B cell (primary cell): ENCODE measurements around the gene DDX20. TPM values are rescaled to one million over a fixed set of nuclear protein-coding genes. Genes with fewer than 3 reads are reported as not detected.

Experiments
- ATAC-seq: fragments of 200-7000 bp; cut with Tn5 transposase; one replicate; pipeline ENCODE4 v1.10.0; 2021; ENCODE audit warnings: low read depth, mild to moderate bottlenecking, moderate number of reproducible peaks, moderate library complexity
- CTCF ChIA-PET: fragments of 350-600 bp; sonication (Branson Sonifier 250); formaldehyde crosslinking; loops from one replicate; lab custom pipeline; 2021; ENCODE audit warnings: antibody characterized with exemption, inconsistent platforms; lab: Charles Lee
- POLR2A ChIA-PET: fragments of 350-600 bp; sonication (Branson Sonifier 250); formaldehyde crosslinking; loops from one replicate; lab custom pipeline; 2021; ENCODE audit warnings: antibody characterized with exemption; lab: Charles Lee
- DNase-seq: peaks from one replicate; pipeline ENCODE4 v3.0.0; 2013
- H2AFZ ChIP-seq: 2 replicates; pipeline ENCODE4 v1.6.1; 2012; ENCODE audit warnings: mild to moderate bottlenecking, low read depth, low read length; ENCODE audit not compliant: insufficient read depth, poor library complexity, severe bottlenecking
- H3K27ac ChIP-seq, 2 donors: 1 replicate in 1 of 2; 2 replicates in 1 of 2; pipeline ENCODE4 v1.5.1; 2012 to 2013; ENCODE audit warnings: low read length in 2 of 2, mild to moderate bottlenecking in 2 of 2, moderate library complexity in 1 of 2
- H3K27me3 ChIP-seq, 4 experiments: fragments of 200-600 bp in 1 of 4; sonication (generic) in 1 of 4; replicated peaks in 1 of 4; 1 replicate in 2 of 4; 2 replicates in 2 of 4; pipeline versions ENCODE4 v1.6.1 to v1.7.0; 2013 to 2016; ENCODE audit warnings: low read length in 3 of 4, mild to moderate bottlenecking in 2 of 4, mixed read lengths in 1 of 4, moderate library complexity in 1 of 4; ENCODE audit not compliant: insufficient read depth in 4 of 4, control insufficient read depth in 3 of 4; ENCODE audit errors: control extremely low read depth in 1 of 4
- H3K36me3 ChIP-seq, 2 experiments: replicated peaks in 1 of 2; 1 replicate in 1 of 2; 2 replicates in 1 of 2; pipeline versions ENCODE4 v1.6.1 to v1.7.1; 2013; ENCODE audit warnings: low read length in 1 of 2; ENCODE audit not compliant: insufficient read depth in 2 of 2, control insufficient read depth in 1 of 2; ENCODE audit errors: control extremely low read depth in 1 of 2, extremely low read depth in 1 of 2
- H3K4me1 ChIP-seq, 2 donors: fragments of 200-600 bp in 1 of 2; sonication (generic) in 1 of 2; 1 replicate in 1 of 2; 2 replicates in 1 of 2; pipeline versions ENCODE4 v1.5.1 to v1.6.1; 2013 to 2017; ENCODE audit warnings: low read length in 2 of 2; ENCODE audit not compliant: control insufficient read depth in 2 of 2, insufficient read depth in 2 of 2
- H3K4me2 ChIP-seq: replicated peaks from 2 replicates; pipeline ENCODE3; 2012; ENCODE audit warnings: mild to moderate bottlenecking, low read depth, low read length; ENCODE audit not compliant: poor library complexity, severe bottlenecking
- H3K4me3 ChIP-seq, 5 experiments: fragments of 200-600 bp in 1 of 5; sonication (generic) in 1 of 5; 1 replicate in 3 of 5; 2 replicates in 2 of 5; pipeline versions ENCODE4 v1.5.1 to v1.7.0; 2011 to 2016; ENCODE audit warnings: low read length in 4 of 5, mild to moderate bottlenecking in 4 of 5, low read depth in 2 of 5, control low read depth in 1 of 5, moderate library complexity in 1 of 5; ENCODE audit not compliant: insufficient read depth in 1 of 5; ENCODE audit errors: control extremely low read depth in 1 of 5, extremely low read depth in 1 of 5
- H3K79me2 ChIP-seq: fragments of 200-600 bp; sonication (generic); one replicate; pipeline ENCODE4 v1.6.0; 2016; ENCODE audit warnings: low read length; ENCODE audit not compliant: control insufficient read depth, insufficient read depth
- H3K9ac ChIP-seq: fragments of 200-600 bp; sonication (generic); 2 replicates; pipeline ENCODE4 v1.6.1; 2017; ENCODE audit warnings: mild to moderate bottlenecking, low read length, moderate library complexity
- H3K9me3 ChIP-seq, 3 donors: one replicate each; pipeline versions ENCODE4 v1.6.1 to v1.7.1; 2013; ENCODE audit warnings: low read length in 2 of 3; ENCODE audit not compliant: control insufficient read depth in 2 of 3, insufficient read depth in 1 of 3; ENCODE audit errors: control extremely low read depth in 1 of 3
- H4K20me1 ChIP-seq: 2 replicates; pipeline ENCODE4 v1.6.0; 2012; ENCODE audit warnings: mild to moderate bottlenecking, low read length; ENCODE audit not compliant: insufficient read depth, control insufficient read depth, poor library complexity, severe bottlenecking
- H3K27ac Mint-ChIP-seq: one replicate; pipeline ENCODE4 v1.8.0; 2021; ENCODE audit warnings: mixed read lengths
- H3K27me3 Mint-ChIP-seq: one replicate; pipeline ENCODE4 v1.8.0; 2021; ENCODE audit warnings: mixed read lengths
- H3K4me1 Mint-ChIP-seq: one replicate; pipeline ENCODE4 v1.8.0; 2021; ENCODE audit warnings: mixed read lengths
- H3K4me3 Mint-ChIP-seq: one replicate; pipeline ENCODE4 v1.8.0; 2021; ENCODE audit warnings: mixed read lengths
- H3K9me3 Mint-ChIP-seq: one replicate; pipeline ENCODE4 v1.8.0; 2022; ENCODE audit warnings: mixed read lengths; ENCODE audit not compliant: insufficient read depth
- CTCF ChIP-seq: fragments of 200-600 bp; IDR thresholded peaks from one replicate; pipeline ENCODE4 v1.8.0; 2022; ENCODE audit warnings: antibody characterized with exemption, mild to moderate bottlenecking
- EZH2 ChIP-seq: IDR thresholded peaks from 2 replicates; pipeline ENCODE4 v1.6.1; 2012; ENCODE audit warnings: borderline replicate concordance, low read depth, mild to moderate bottlenecking, moderate library complexity, low read length; ENCODE audit not compliant: insufficient read depth, poor library complexity, severe bottlenecking
- WGBS: methylation state at CpG from one replicate; pipeline ENCODE4 v1.1.5; 2013; ENCODE audit warnings: missing lambda C conversion rate; ENCODE audit not compliant: insufficient coverage; 5-methylcytosine and 5-hydroxymethylcytosine counted together
- intact Hi-C: fragments of 100-400 bp; cut with micrococcal nuclease; formaldehyde crosslinking; loops from one replicate; pipeline ENCODE4 v1.10.0; 2022
- polyA plus RNA-seq: library from polyadenylated mRNA; depleted of rRNA; stranded (reverse); fragments of >200 nt; gene quantifications from 2 replicates; pipeline ENCODE4 v1.2.3, GENCODE V29; 2012
- total RNA-seq, 2 donors: library from RNA; stranded (reverse); fragments of 120-200 nt in 1 of 2; gene quantifications; 1 replicate in 1 of 2; 2 replicates in 1 of 2; pipeline versions ENCODE4 v1.2.3 to v1.2.4, GENCODE V29; 2013 to 2022

Gene DDX20
- total and polyA plus RNA-seq, 2 donors (not counting 1 experiment from before 2014, with no cell fraction given) = 5.7 to 24.6 TPM

GRCh38 chr1:111729271-111729921, 26.3 kb upstream of the DDX20 start:
- 77% methylated on average over 8 of the region's 8 CpGs for WGBS
- H3K27ac ChIP-seq = no peak overlapping the region
- no peak overlapping the region for H3K9ac ChIP-seq
- ChIA-PET POLR2A (interaction anchor here (1.0 kb wide), 1 partner anchor 14 kb away, joined by 3 read pairs; no protein-coding TSS in a partner anchor), CTCF (interaction anchor here (0.9 to 1.6 kb wide), 3 partner anchors 14 to 16 kb away, joined by 3 to 7 read pairs (median 3); no protein-coding TSS in a partner anchor)
- no peaks in the 10 kb centered on the region for H3K79me2 ChIP-seq
- ATAC-seq = no peak
- H3K36me3 ChIP-seq = no peaks in the 10 kb centered on the region
- intact Hi-C loops = no loop called here
- peaks cover 0 to 8% of the 10 kb centered on the region in 2 donors for H3K4me1 ChIP-seq
- no peak for DNase-seq
- no peak overlapping the region for H2AFZ ChIP-seq
- no peaks in the 10 kb centered on the region for H4K20me1 ChIP-seq
- H3K9me3 ChIP-seq = no peaks in the 10 kb centered on the region
- H3K27me3 ChIP-seq = no peaks in the 10 kb centered on the region
- no peak overlapping the region for H3K4me3 Mint-ChIP-seq
- no peak overlapping the region for H3K4me3 ChIP-seq
- H3K9me3 Mint-ChIP-seq = no peaks in the 10 kb centered on the region
- H3K4me1 Mint-ChIP-seq = peaks cover 8% of the 10 kb centered on the region
- H3K27ac Mint-ChIP-seq = no peak overlapping the region
- H3K4me2 ChIP-seq = no peak overlapping the region
- no peaks in the 10 kb centered on the region for H3K27me3 Mint-ChIP-seq
- no peak for TF ChIP-seq CTCF

GRCh38 chr1:111729946-111730681, 25.6 kb upstream of the DDX20 start:
- no peaks in the 10 kb centered on the region for H3K27me3 Mint-ChIP-seq
- no peaks in the 10 kb centered on the region for H3K27me3 ChIP-seq
- POLR2A ChIA-PET = no interaction called here

More at GRCh38 chr1:111729946-111730681, 25.6 kb upstream of the DDX20 start:
- ATAC-seq = no peak
- no peaks in the 10 kb centered on the region for H4K20me1 ChIP-seq
- Mint-ChIP-seq H3K4me1 (peaks cover 2% of the 10 kb centered on the region), H3K4me3 (no peak overlapping the region), H3K27ac (no peak overlapping the region), H3K9me3 (no peaks in the 10 kb centered on the region)
- TF ChIP-seq EZH2 (no peak), CTCF (no peak)
- H3K9me3 ChIP-seq = no peaks in the 10 kb centered on the region
- no peak overlapping the region for H2AFZ ChIP-seq
- H3K4me3 ChIP-seq = no peak overlapping the region
- CTCF ChIA-PET = interaction anchor here (1.6 kb wide), 1 partner anchor 14 kb away, joined by 7 read pairs; no protein-coding TSS in a partner anchor
- no peaks in the 10 kb centered on the region for H3K36me3 ChIP-seq
- intact Hi-C loops = no loop called here
- DNase-seq = no peak
- peaks cover 0 to 5% of the 10 kb centered on the region in 2 donors for H3K4me1 ChIP-seq
- no peak overlapping the region for H3K4me2 ChIP-seq
- H3K79me2 ChIP-seq = no peaks in the 10 kb centered on the region
- no peak overlapping the region for H3K9ac ChIP-seq
- 99% methylated on average over 6 of the region's 7 CpGs for WGBS
- H3K27ac ChIP-seq = no peak overlapping the region
